MCF 10A (cell line): ENCODE data around the gene ADGRD1. TPM values are rescaled to one million over a fixed set of nuclear protein-coding genes. Genes with fewer than 3 reads are reported as not detected.

ENCODE experiments used
- BruUV-seq: library from RNA; stranded (reverse); fragments of 400-500 nt; replicated peaks from 2 replicates; lab custom pipeline; 2021; lab: Mats Ljungman, UMichigan
- CTCF ChIA-PET: fragments of 300-600 bp; sonication (Branson Sonifier 250); formaldehyde crosslinking; extraction: SDS; loops from one replicate; lab custom pipeline; 2021; ENCODE audit warnings: antibody characterized with exemption, inconsistent platforms; lab: Yijun Ruan, JAX
- POLR2A ChIA-PET: fragments of 300-600, 350-650 bp; sonication (Branson Sonifier 250); formaldehyde crosslinking; extraction: SDS; loops from one replicate; lab custom pipeline; 2020; ENCODE audit warnings: antibody characterized with exemption, inconsistent platforms; lab: Yijun Ruan, JAX
- DNase-seq: peaks from one replicate; pipeline ENCODE4 v3.0.0-alpha.2; 2018; ENCODE audit not compliant: unreplicated experiment
- H3K27ac Mint-ChIP-seq: one replicate; pipeline ENCODE4 v1.8.0; 2022; ENCODE audit warnings: mild to moderate bottlenecking, low read depth, mixed read lengths; ENCODE audit not compliant: unreplicated experiment
- H3K27me3 Mint-ChIP-seq: one replicate; pipeline ENCODE4 v1.8.0; 2022; ENCODE audit warnings: mixed read lengths; ENCODE audit not compliant: insufficient read depth, unreplicated experiment
- H3K36me3 Mint-ChIP-seq: one replicate; pipeline ENCODE4 v1.8.0; 2022; ENCODE audit warnings: mild to moderate bottlenecking, moderate library complexity, mixed read lengths; ENCODE audit not compliant: insufficient read depth, unreplicated experiment
- H3K4me1 Mint-ChIP-seq: one replicate; pipeline ENCODE4 v1.8.0; 2022; ENCODE audit warnings: mixed read lengths; ENCODE audit not compliant: insufficient read depth, unreplicated experiment
- H3K4me3 Mint-ChIP-seq: one replicate; pipeline ENCODE4 v1.8.0; 2022; ENCODE audit warnings: mild to moderate bottlenecking, moderate library complexity, mixed read lengths; ENCODE audit not compliant: unreplicated experiment
- H3K9me3 Mint-ChIP-seq: one replicate; pipeline ENCODE4 v1.8.0; 2022; ENCODE audit warnings: mixed read lengths; ENCODE audit not compliant: unreplicated experiment
- CTCF ChIP-seq: fragments of 200-600 bp; IDR thresholded peaks from one replicate; pipeline ENCODE4 v1.8.0; 2022; ENCODE audit warnings: antibody characterized with exemption, mild to moderate bottlenecking; ENCODE audit not compliant: unreplicated experiment
- intact Hi-C: fragments of 100-400 bp; cut with micrococcal nuclease; formaldehyde crosslinking; loops from 2 replicates; pipeline ENCODE4 v1.14.1; 2022
- total RNA-seq: library from RNA; stranded (reverse); gene quantifications from 2 replicates; pipeline ENCODE4 v1.2.3, GENCODE V29; 2022

ADGRD1 gene
- total RNA-seq, 1 experiment from 2014 or later = 0.68 TPM

- ChIA-PET POLR2A (interaction anchor here (1.1 kb wide), 1 partner anchor 24 kb away, joined by 3 read pairs; no protein-coding TSS in a partner anchor), CTCF (interaction anchor here (6.2 kb wide), 1 partner anchor 25 kb away, joined by 76 read pairs; no protein-coding TSS in a partner anchor)
- Mint-ChIP-seq H3K9me3 (no peaks in the 10 kb centered on the region), H3K4me3 (no peak overlapping the region), H3K27me3 (no peaks in the 10 kb centered on the region), H3K36me3 (no peaks in the 10 kb centered on the region), H3K4me1 (peaks cover 18% of the 10 kb centered on the region), H3K27ac (no peak overlapping the region)
- intact Hi-C loops = no loop called here
- DNase-seq = no peak
- no TSS peak for BruUV-seq
- TF ChIP-seq CTCF = no peak
Measured at GRCh38 chr12:131129839-131130238, 176.1 kb downstream of the ADGRD1 start.

DNA sequence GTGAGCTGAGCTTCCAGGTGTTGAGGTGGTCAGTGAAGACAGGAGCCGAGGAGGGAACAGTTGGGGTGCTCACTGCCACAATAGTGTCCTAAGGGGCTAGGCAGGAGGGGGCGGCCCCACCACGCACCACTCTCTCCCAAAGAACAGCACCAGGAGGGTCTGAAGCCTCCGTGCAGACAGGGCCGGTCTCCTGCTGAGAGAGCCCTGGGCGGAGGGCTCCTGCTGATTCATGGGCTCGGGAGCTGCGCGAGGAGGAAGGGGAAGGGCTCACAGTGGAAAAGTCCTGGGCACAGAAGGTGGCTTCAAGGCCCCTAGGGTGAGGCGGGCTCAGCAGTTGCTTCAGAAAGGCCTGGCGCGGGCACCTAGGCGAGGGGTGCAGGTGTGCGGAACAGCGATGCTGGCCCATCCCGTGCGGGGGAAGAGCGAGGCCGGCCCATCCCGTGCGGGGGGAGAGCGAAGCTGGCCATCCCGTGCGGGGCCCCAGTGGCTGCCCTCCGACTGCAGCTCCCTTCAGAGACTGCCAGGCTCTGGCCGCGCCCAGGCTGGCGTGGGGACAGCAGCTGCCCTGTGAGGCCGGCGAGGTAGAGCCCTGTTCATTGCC lies 176.7 kb downstream of the ADGRD1 start:
- no peaks in the 10 kb centered on the region for H3K36me3 Mint-ChIP-seq
- no peaks in the 10 kb centered on the region for H3K9me3 Mint-ChIP-seq
- intact Hi-C loops = no loop called here
- no peak for TF ChIP-seq CTCF
- CTCF ChIA-PET = interaction anchor here (6.2 kb wide), 1 partner anchor 26 kb away, joined by 76 read pairs; no protein-coding TSS in a partner anchor
- H3K4me1 Mint-ChIP-seq = peaks cover 18% of the 10 kb centered on the region
- no peaks in the 10 kb centered on the region for H3K27me3 Mint-ChIP-seq
- BruUV-seq = no TSS peak
- POLR2A ChIA-PET = interaction anchor here (1.1 kb wide), 1 partner anchor 23 kb away, joined by 3 read pairs; no protein-coding TSS in a partner anchor
- H3K4me3 Mint-ChIP-seq = no peak overlapping the region
- no peak overlapping the region for H3K27ac Mint-ChIP-seq
- no peak for DNase-seq

GRCh38 chr12:131131077-131131807 lies 177.5 kb downstream of the ADGRD1 start:
- BruUV-seq = no TSS peak
- Mint-ChIP-seq H3K36me3 (no peaks in the 10 kb centered on the region), H3K9me3 (no peaks in the 10 kb centered on the region), H3K4me3 (no peak overlapping the region), H3K4me1 (peaks cover 18% of the 10 kb centered on the region), H3K27me3 (no peaks in the 10 kb centered on the region), H3K27ac (no peak overlapping the region)
- intact Hi-C loops = no loop called here
- no peak for TF ChIP-seq CTCF
- ChIA-PET POLR2A (no interaction called here), CTCF (interaction anchor here (0.6 to 6.2 kb wide), 8 partner anchors 17 to 674 kb away, joined by 3 to 76 read pairs (median 4); no protein-coding TSS in a partner anchor)
- DNase-seq = no peak

DNA sequence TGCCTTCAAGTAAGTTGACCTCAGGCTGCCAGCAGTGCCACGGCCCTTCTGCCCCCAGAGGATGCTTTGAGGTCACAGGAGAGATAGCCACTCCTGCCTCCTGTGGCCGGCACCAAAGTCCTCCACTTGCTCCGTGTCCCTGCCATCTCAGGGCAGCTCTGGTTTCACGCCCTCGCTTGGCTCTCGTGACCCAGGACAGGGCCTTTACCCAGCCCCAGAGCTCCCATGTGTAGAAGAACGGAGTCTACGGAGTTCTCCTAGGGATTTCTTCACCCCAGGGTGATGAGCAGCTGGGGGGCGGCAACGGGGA lies 178.1 kb downstream of the ADGRD1 start:
- POLR2A ChIA-PET = no interaction called here
- no peaks in the 10 kb centered on the region for H3K36me3 Mint-ChIP-seq
- H3K9me3 Mint-ChIP-seq = no peaks in the 10 kb centered on the region
- peaks cover 18% of the 10 kb centered on the region for H3K4me1 Mint-ChIP-seq
- no peak overlapping the region for H3K27ac Mint-ChIP-seq
- CTCF ChIA-PET = interaction anchor here (0.6 to 6.2 kb wide), 15 partner anchors 12 to 674 kb away, joined by 3 to 76 read pairs (median 4); no protein-coding TSS in a partner anchor
- TF ChIP-seq CTCF = no peak
- no peaks in the 10 kb centered on the region for H3K27me3 Mint-ChIP-seq
- no peak for DNase-seq
- BruUV-seq = no TSS peak
- intact Hi-C loops = loop anchor here (1.0 to 2.0 kb wide), 2 partner anchors 27 to 215 kb away; no protein-coding TSS in a partner anchor
- H3K4me3 Mint-ChIP-seq = no peak overlapping the region
